ENCODE measurements around the gene TCF4. TPM values are rescaled to one million over a fixed set of nuclear protein-coding genes. Genes with fewer than 3 reads are reported as not detected.

The TCF4 gene
- total RNA-seq, 1 donor from 2014 or later: 175 TPM

DNA sequence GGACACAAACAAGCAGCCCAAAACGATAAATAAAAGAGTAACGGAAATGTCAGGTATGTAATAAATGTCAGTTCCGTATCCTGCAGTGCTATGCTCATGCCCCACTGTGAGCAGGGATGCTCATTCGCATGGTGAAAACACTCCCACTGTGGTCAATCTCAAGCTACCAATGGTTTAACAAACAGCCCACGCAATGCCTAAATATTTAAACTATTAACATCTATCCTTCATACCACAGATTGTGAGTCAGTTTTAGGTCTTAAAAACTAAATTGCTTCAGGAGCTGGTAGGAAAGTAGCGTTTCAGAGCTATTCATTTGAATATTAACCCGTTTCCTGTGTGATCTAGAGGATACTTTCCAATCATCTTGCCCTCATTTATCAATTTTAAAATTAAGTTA lies 207.4 kb downstream of the TCF4 start:
- Mint-ChIP-seq H3K27me3 (ENCODE audit: unreplicated experiment) (peaks cover 15% of the 10 kb centered on the region), H3K4me1 (ENCODE audit: unreplicated experiment) (peaks cover 20% of the 10 kb centered on the region), H3K4me3 (ENCODE audit: unreplicated experiment) (no peak overlapping the region), H3K36me3 (ENCODE audit: low read depth, unreplicated experiment) (peaks cover 13% of the 10 kb centered on the region), H3K27ac (ENCODE audit: unreplicated experiment) (no peak overlapping the region), H3K9me3 (ENCODE audit: unreplicated experiment) (no peaks in the 10 kb centered on the region)
- TF ChIP-seq CTCF (IDR thresholded peaks at IDR 0.05; ENCODE audit: unreplicated experiment): no peak
- no peak for DNase-seq (ENCODE audit: low spot score)

DNA sequence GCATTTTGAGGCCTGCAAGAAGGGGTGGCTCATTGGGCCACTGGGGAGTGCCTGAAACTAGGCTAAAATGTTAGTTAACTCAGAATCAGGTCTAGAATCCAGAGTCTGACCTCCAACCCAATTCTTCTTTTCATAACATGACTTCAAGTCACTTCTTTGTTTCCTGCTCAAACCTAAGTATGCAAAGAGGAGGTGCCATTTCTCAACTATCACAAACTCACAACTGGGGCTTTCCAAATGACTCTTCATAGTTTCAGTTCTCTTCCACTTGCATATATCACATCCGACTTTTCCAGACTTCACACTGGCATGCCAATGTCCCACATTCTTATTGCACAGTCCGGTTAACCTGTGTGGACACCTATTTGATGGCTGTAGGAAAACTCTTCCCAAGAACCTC lies 211.6 kb downstream of the TCF4 start:
- no peak for TF ChIP-seq CTCF (IDR thresholded peaks at IDR 0.05; ENCODE audit: unreplicated experiment)
- H3K4me3 Mint-ChIP-seq (ENCODE audit: unreplicated experiment): no peak overlapping the region
- no peaks in the 10 kb centered on the region for H3K9me3 Mint-ChIP-seq (ENCODE audit: unreplicated experiment)
- peaks cover 4% of the 10 kb centered on the region for H3K27me3 Mint-ChIP-seq (ENCODE audit: unreplicated experiment)
- no peak for DNase-seq (ENCODE audit: low spot score)
- H3K36me3 Mint-ChIP-seq (ENCODE audit: low read depth, unreplicated experiment): peaks cover 6% of the 10 kb centered on the region
- peaks cover 4% of the 10 kb centered on the region for H3K4me1 Mint-ChIP-seq (ENCODE audit: unreplicated experiment)
- no peak overlapping the region for H3K27ac Mint-ChIP-seq (ENCODE audit: unreplicated experiment)

DNA sequence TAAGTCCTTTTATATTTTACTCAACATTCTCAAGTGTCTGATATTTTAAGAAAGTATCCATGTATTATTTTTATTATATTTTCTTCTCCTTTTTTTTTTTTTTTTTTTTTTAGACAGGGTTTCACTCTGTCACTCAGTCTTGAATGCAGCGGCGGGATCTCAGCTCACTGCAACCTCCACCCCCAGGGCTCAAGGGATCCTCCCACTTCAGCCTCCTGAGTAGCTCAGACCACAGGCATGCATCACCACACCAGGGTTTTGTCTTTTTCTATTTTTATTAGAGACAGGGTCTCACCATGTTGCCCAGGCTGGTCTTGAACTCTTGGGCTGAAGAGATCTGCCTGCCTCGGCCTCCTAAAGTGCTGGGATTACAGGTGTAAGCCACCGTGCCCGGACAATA lies 212.1 kb downstream of the TCF4 start:
- no peak for DNase-seq (ENCODE audit: low spot score)
- H3K4me1 Mint-ChIP-seq (ENCODE audit: unreplicated experiment): peaks cover 4% of the 10 kb centered on the region
- TF ChIP-seq CTCF (IDR thresholded peaks at IDR 0.05; ENCODE audit: unreplicated experiment): no peak
- H3K4me3 Mint-ChIP-seq (ENCODE audit: unreplicated experiment): no peak overlapping the region
- H3K36me3 Mint-ChIP-seq (ENCODE audit: low read depth, unreplicated experiment): peaks cover 6% of the 10 kb centered on the region
- H3K9me3 Mint-ChIP-seq (ENCODE audit: unreplicated experiment): no peaks in the 10 kb centered on the region
- peaks cover 4% of the 10 kb centered on the region for H3K27me3 Mint-ChIP-seq (ENCODE audit: unreplicated experiment)
- H3K27ac Mint-ChIP-seq (ENCODE audit: unreplicated experiment): no peak overlapping the region

DNA sequence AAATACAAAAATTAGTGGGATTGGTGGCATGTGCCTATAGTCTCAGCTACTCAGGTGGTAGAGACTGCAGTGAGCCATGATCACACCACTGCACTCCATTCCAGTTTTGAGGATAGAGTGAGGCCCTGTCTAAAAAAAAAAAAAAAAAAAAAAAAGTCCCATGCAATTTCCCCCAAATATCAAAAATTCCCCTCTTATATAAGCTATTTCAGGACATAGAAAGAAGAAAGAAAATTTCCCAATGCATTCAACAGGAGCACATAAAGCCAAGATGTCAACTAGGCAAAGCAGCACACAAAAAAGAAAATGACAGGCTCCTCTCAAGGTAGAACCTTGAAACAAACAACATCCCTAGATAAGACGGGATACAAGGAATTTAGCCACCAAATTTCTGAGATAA lies 213.3 kb downstream of the TCF4 start:
- peaks cover 7% of the 10 kb centered on the region for H3K4me1 Mint-ChIP-seq (ENCODE audit: unreplicated experiment)
- DNase-seq (ENCODE audit: low spot score): no peak

DNA sequence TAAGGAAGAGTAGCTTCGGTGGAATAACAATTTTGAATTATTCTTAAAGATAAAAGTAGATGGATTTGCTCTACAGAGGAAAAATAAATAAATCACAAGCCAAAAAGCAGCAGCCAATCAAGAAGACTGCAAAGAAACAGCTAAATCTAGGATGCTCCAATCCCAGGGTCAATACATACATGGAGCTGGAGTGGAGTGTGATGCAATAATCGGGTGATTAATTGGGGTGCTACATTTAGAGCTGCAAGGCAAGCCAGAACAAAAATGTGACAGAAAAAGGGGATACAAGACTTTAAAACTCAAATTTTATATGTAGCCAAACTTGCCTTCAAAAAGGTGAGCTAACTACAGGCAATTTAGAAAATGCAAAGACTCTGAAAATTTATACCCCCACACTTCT lies 215.8 kb downstream of the TCF4 start:
- Mint-ChIP-seq H3K36me3 (ENCODE audit: low read depth, unreplicated experiment) (peaks cover 8% of the 10 kb centered on the region), H3K4me1 (ENCODE audit: unreplicated experiment) (peaks cover 7% of the 10 kb centered on the region), H3K27me3 (ENCODE audit: unreplicated experiment) (no peaks in the 10 kb centered on the region), H3K4me3 (ENCODE audit: unreplicated experiment) (no peak overlapping the region), H3K9me3 (ENCODE audit: unreplicated experiment) (no peaks in the 10 kb centered on the region), H3K27ac (ENCODE audit: unreplicated experiment) (no peak overlapping the region)
- no peak for TF ChIP-seq CTCF (IDR thresholded peaks at IDR 0.05; ENCODE audit: unreplicated experiment)
- DNase-seq (ENCODE audit: low spot score): no peak

More for the DNA sequence above, 213.3 kb downstream of the TCF4 start:
- Mint-ChIP-seq H3K4me3 (ENCODE audit: unreplicated experiment) (no peak overlapping the region), H3K27ac (ENCODE audit: unreplicated experiment) (no peak overlapping the region), H3K27me3 (ENCODE audit: unreplicated experiment) (peaks cover 4% of the 10 kb centered on the region), H3K36me3 (ENCODE audit: low read depth, unreplicated experiment) (peaks cover 6% of the 10 kb centered on the region), H3K9me3 (ENCODE audit: unreplicated experiment) (no peaks in the 10 kb centered on the region)
- no peak for TF ChIP-seq CTCF (IDR thresholded peaks at IDR 0.05; ENCODE audit: unreplicated experiment)

Data from endothelial cell (in vitro differentiated cells).